ENCODE results near the gene DCAF17.
"Not testable (repeated sequence)": the region's sequence is repeated elsewhere in the genome, so short reads cannot be mapped to it uniquely, and the experiment has no call there.

The DCAF17 gene

GRCh38 chr2:171411214-171411613, 22.8 kb upstream of the DCAF17 start:
- no peak for DNase-seq

GRCh38 chr2:171411791-171412483, 22.1 kb upstream of the DCAF17 start:
- DNase-seq: no peak

GRCh38 chr2:171412571-171413175, 21.4 kb upstream of the DCAF17 start:
- no peak for DNase-seq

- not testable (repeated sequence) for DNase-seq
Observed at GRCh38 chr2:171414645-171415044, 19.4 kb upstream of the DCAF17 start.

GRCh38 chr2:171416009-171416926, 17.8 kb upstream of the DCAF17 start:
- DNase-seq: peak; percentile 80

- DNase-seq: no peak
Observed at GRCh38 chr2:171419333-171419732, 14.7 kb upstream of the DCAF17 start.

- no peak for DNase-seq
Observed at GRCh38 chr2:171420728-171421563, 13.1 kb upstream of the DCAF17 start.

GRCh38 chr2:171422710-171423495, 11.1 kb upstream of the DCAF17 start:
- DNase-seq: not testable (repeated sequence)

- no peak for DNase-seq
Observed at GRCh38 chr2:171430516-171431410, 3.3 kb upstream of the DCAF17 start.

GRCh38 chr2:171431677-171432167, 2.3 kb upstream of the DCAF17 start:
- no peak for DNase-seq

GRCh38 chr2:171432206-171432968, 1.6 kb upstream of the DCAF17 start:
- no peak for DNase-seq

- peak; percentile 20 for DNase-seq
Observed at GRCh38 chr2:171432969-171433762, 860 bp upstream of the DCAF17 start.

- no peak for DNase-seq
Observed at GRCh38 chr2:171433763-171434012, 338 bp upstream of the DCAF17 start, which contains the start of gene METTL8. Gene METTL8, minus strand, starts transcription at chr2:171433990. Its CDS starts 41,805 bp downstream, at chr2:171392185.

GRCh38 chr2:171436307-171436706, 2.3 kb downstream of the DCAF17 start:
- no peak for DNase-seq

- DNase-seq: no peak
Observed at GRCh38 chr2:171441470-171441869, 7.4 kb downstream of the DCAF17 start.

- DNase-seq: no peak
Observed at GRCh38 chr2:171447675-171448074, 13.6 kb downstream of the DCAF17 start.

GRCh38 chr2:171451074-171451473, 17.0 kb downstream of the DCAF17 start:
- no peak for DNase-seq

GRCh38 chr2:171452773-171453172, 18.7 kb downstream of the DCAF17 start:
- DNase-seq: no peak

GRCh38 chr2:171459498-171459897, 25.5 kb downstream of the DCAF17 start:
- DNase-seq: no peak

Measured in CD4-positive, alpha-beta T cell treated with Interferon gamma for 1 hour (primary cell).